NCI-H774 (cell line): Measurements from ENCODE around the gene ZDHHC14.

Experiments used
- DNase-seq: peaks from one replicate; lab custom pipeline; 2025; lab: John Stamatoyannopoulos, UW

The ZDHHC14 gene

GRCh38 chr6:157493173-157493572 is 112.2 kb downstream of the ZDHHC14 start:
- DNase-seq: no peak

GRCh38 chr6:157493576-157493975 is 112.6 kb downstream of the ZDHHC14 start:
- no peak for DNase-seq

- no peak for DNase-seq
Observed at GRCh38 chr6:157494132-157494710, 113.2 kb downstream of the ZDHHC14 start.

GRCh38 chr6:157496534-157497095 is 115.6 kb downstream of the ZDHHC14 start:
- DNase-seq: no peak

GRCh38 chr6:157497579-157497978 is 116.6 kb downstream of the ZDHHC14 start:
- no peak for DNase-seq

- no peak for DNase-seq
Observed at GRCh38 chr6:157498817-157499216, 117.8 kb downstream of the ZDHHC14 start.

GRCh38 chr6:157500022-157500421 is 119.0 kb downstream of the ZDHHC14 start:
- no peak for DNase-seq

GRCh38 chr6:157503018-157503747 is 122.2 kb downstream of the ZDHHC14 start:
- DNase-seq: no peak

- no peak for DNase-seq
Observed at GRCh38 chr6:157505912-157506491, 125.0 kb downstream of the ZDHHC14 start.

- DNase-seq: no peak
Observed at GRCh38 chr6:157510323-157511188, 129.6 kb downstream of the ZDHHC14 start.

- no peak for DNase-seq
Observed at GRCh38 chr6:157511682-157512381, 130.8 kb downstream of the ZDHHC14 start.

- DNase-seq: no peak
Observed at GRCh38 chr6:157512382-157512682, 131.3 kb downstream of the ZDHHC14 start.

- peak; percentile 35 for DNase-seq
Observed at GRCh38 chr6:157513004-157513603, 132.1 kb downstream of the ZDHHC14 start.

GRCh38 chr6:157513619-157514485 is 132.9 kb downstream of the ZDHHC14 start:
- DNase-seq: no peak

GRCh38 chr6:157514659-157515496 is 133.9 kb downstream of the ZDHHC14 start:
- DNase-seq: no peak

GRCh38 chr6:157516319-157517026 is 135.5 kb downstream of the ZDHHC14 start:
- DNase-seq: no peak

GRCh38 chr6:157517601-157518359 is 136.8 kb downstream of the ZDHHC14 start:
- DNase-seq: no peak
